ENCODE measurements around the gene DHX36. TPM values are rescaled to one million over a fixed set of nuclear protein-coding genes. Genes with fewer than 3 reads are reported as not detected.

DHX36 gene
- total and polyA plus RNA-seq, 2 of the 4 experiments (the other 2 are of a cell fraction) = 27.1 to 30.2 TPM

DNA sequence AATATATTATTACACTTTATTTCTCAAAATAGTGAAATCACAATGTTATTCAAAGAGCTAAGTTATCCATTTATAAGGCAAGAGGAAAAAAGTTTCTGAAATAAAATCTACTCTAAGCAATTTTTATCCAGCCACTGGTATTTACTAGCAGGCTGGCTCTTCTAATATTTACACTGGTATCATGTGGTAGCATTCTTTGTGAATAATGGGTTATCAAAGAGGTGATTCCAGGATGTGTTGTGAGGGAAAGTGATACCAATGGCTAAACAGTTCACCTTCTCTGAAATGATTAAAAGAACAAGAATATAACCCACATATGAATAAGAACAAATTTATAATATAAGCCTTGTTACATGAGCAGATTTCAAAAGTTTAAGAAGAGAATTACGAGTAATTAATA is 44.1 kb downstream of the DHX36 start:
- no peaks in the 10 kb centered on the region for H3K9me1 ChIP-seq (ENCODE audit: insufficient read depth, low read length)
- H3K79me1 ChIP-seq (ENCODE audit: low read depth in 1 of 2, low read length in 2 of 2) = peaks cover 0 to 2% of the 10 kb centered on the region in 2 experiments; a peak in 2 of 4 replicates
- in situ Hi-C loops (cut with MboI; ENCODE audit: low sequenced_read_pairs) = no loop called here
- no peak overlapping the region for H2AK5ac ChIP-seq (ENCODE audit: low read depth, low read length)
- BruUV-seq (replicated peaks) = no TSS peak
- ATAC-seq (ENCODE audit: low read depth) (no peak), DNase-seq (no peak)
- no peak overlapping the region for H3K4ac ChIP-seq (ENCODE audit: low read depth, low read length)
- H2BK5ac ChIP-seq (ENCODE audit: low read depth, low read length, poor library complexity, severe bottlenecking) = no peak overlapping the region
- H4K20me1 ChIP-seq (ENCODE audit: insufficient read depth, low read length) = no peaks in the 10 kb centered on the region
- no peak overlapping the region for H3K9ac ChIP-seq (ENCODE audit: low read depth, low read length)
- H3K27me3 ChIP-seq (ENCODE audit: control insufficient read depth, insufficient read depth, low read length) = no peaks in the 10 kb centered on the region
- no peak overlapping the region for H2AFZ ChIP-seq (replicated peaks; ENCODE audit: low read length, poor library complexity)
- TF ChIP-seq MAZ (IDR thresholded peaks at IDR 0.05; ENCODE audit: borderline replicate concordance, low read depth, low read length) (no peak), RCOR1 (IDR thresholded peaks at IDR 0.05; ENCODE audit: insufficient replicate concordance, low read length) (no peak), CEBPB (IDR thresholded peaks at IDR 0.05; ENCODE audit: low read depth, low read length) (no peak), FOS (IDR thresholded peaks at IDR 0.05; ENCODE audit: low read depth, low read length) (no peak), MXI1 (IDR thresholded peaks at IDR 0.05; ENCODE audit: borderline replicate concordance, low read depth, low read length) (no peak), MAFK (IDR thresholded peaks at IDR 0.05; ENCODE audit: low read depth, low read length) (no peak), CHD1 (IDR thresholded peaks at IDR 0.05; ENCODE audit: low read depth, low read length) (no peak), SMC3 (IDR thresholded peaks at IDR 0.05; ENCODE audit: low read depth, low read length) (no peak), RFX5 (IDR thresholded peaks at IDR 0.05; ENCODE audit: low read depth, low read length) (no peak), POLR2A (IDR thresholded peaks at IDR 0.05; ENCODE audit: low read depth, low read length) (no peak), NFE2L2 (IDR thresholded peaks at IDR 0.05; ENCODE audit: low read depth, low read length) (no peak)
- TF ChIP-seq, protein P1, sequence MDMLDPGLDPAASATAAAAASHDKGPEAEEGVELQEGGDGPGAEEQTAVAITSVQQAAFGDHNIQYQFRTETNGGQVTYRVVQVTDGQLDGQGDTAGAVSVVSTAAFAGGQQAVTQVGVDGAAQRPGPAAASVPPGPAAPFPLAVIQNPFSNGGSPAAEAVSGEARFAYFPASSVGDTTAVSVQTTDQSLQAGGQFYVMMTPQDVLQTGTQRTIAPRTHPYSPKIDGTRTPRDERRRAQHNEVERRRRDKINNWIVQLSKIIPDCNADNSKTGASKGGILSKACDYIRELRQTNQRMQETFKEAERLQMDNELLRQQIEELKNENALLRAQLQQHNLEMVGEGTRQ (IDR thresholded peaks at IDR 0.05; ENCODE audit: low read depth, low read length) = no peak
- TF ChIP-seq, protein P2, sequence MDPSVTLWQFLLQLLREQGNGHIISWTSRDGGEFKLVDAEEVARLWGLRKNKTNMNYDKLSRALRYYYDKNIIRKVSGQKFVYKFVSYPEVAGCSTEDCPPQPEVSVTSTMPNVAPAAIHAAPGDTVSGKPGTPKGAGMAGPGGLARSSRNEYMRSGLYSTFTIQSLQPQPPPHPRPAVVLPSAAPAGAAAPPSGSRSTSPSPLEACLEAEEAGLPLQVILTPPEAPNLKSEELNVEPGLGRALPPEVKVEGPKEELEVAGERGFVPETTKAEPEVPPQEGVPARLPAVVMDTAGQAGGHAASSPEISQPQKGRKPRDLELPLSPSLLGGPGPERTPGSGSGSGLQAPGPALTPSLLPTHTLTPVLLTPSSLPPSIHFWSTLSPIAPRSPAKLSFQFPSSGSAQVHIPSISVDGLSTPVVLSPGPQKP (IDR thresholded peaks at IDR 0.05; ENCODE audit: borderline replicate concordance, low read depth, low read length) = no peak
- TF ChIP-seq, protein P3, sequence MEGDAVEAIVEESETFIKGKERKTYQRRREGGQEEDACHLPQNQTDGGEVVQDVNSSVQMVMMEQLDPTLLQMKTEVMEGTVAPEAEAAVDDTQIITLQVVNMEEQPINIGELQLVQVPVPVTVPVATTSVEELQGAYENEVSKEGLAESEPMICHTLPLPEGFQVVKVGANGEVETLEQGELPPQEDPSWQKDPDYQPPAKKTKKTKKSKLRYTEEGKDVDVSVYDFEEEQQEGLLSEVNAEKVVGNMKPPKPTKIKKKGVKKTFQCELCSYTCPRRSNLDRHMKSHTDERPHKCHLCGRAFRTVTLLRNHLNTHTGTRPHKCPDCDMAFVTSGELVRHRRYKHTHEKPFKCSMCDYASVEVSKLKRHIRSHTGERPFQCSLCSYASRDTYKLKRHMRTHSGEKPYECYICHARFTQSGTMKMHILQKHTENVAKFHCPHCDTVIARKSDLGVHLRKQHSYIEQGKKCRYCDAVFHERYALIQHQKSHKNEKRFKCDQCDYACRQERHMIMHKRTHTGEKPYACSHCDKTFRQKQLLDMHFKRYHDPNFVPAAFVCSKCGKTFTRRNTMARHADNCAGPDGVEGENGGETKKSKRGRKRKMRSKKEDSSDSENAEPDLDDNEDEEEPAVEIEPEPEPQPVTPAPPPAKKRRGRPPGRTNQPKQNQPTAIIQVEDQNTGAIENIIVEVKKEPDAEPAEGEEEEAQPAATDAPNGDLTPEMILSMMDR (conservative IDR thresholded peaks at IDR 0.05; ENCODE audit: low read depth, low read length) = no peak
- H2BK120ac ChIP-seq (ENCODE audit: low read depth, low read length) = no peak overlapping the region
- H3K23ac ChIP-seq (ENCODE audit: low read depth, low read length) = no peak overlapping the region
- intact Hi-C loops (cut with micrococcal nuclease) = no loop called here
- H3K4me1 ChIP-seq (ENCODE audit: control insufficient read depth, insufficient read depth, low read length) = no peaks in the 10 kb centered on the region
- dilution Hi-C loops (cut with HindIII; ENCODE audit: low sequenced_read_pairs, unreplicated experiment) = no loop called here
- H4K91ac ChIP-seq (ENCODE audit: insufficient read depth, low read depth, low read length) = no peak overlapping the region
- H3K4me3 ChIP-seq (ENCODE audit: insufficient read depth, low read depth, low read length) = no peak overlapping the region
- H4K8ac ChIP-seq (ENCODE audit: low read depth in 2 of 2, low read length in 2 of 2) = no peak overlapping the region
- no CpG with 5 or more reads among the region's 1 CpG for WGBS, 2 experiments (ENCODE audit: extremely low coverage in 2 of 2, insufficient read length in 1 of 2)
- no peak overlapping the region for H3K56ac ChIP-seq (ENCODE audit: extremely low read depth, insufficient read depth, low read length)
- no peak overlapping the region for H3K4me2 ChIP-seq (ENCODE audit: low read depth, low read length)
- no peak overlapping the region for H3K14ac ChIP-seq (replicated peaks; ENCODE audit: low read depth, low read length)
- H3K27ac ChIP-seq (ENCODE audit: insufficient read depth, low read length) = no peak overlapping the region
- ChIA-PET POLR2A (ENCODE audit: unreplicated experiment) (no interaction called here), CTCF (interaction anchor here (0.6 kb wide), 1 partner anchor 12 kb away, joined by 3 read pairs; no protein-coding TSS in a partner anchor)
- H2AK9ac ChIP-seq (replicated peaks; ENCODE audit: low read depth, low read length, poor library complexity) = no peak overlapping the region
- H4K5ac ChIP-seq (ENCODE audit: low read depth, low read length) = no peak overlapping the region
- no peak overlapping the region for H3K18ac ChIP-seq (ENCODE audit: low read depth, low read length)
- no peaks in the 10 kb centered on the region for H3K9me3 ChIP-seq (ENCODE audit: control insufficient read depth, insufficient read depth, low read length)
- no peak overlapping the region for H2BK20ac ChIP-seq (ENCODE audit: low read depth, low read length)
- no peak overlapping the region for H2BK15ac ChIP-seq (ENCODE audit: low read depth, low read length)
- peaks cover 28% of the 10 kb centered on the region for H3K36me3 ChIP-seq (ENCODE audit: control insufficient read depth, insufficient read depth, low read length)

All from IMR-90 (cell line).